Measurements from ENCODE around the gene NPM3. TPM values are rescaled to one million over a fixed set of nuclear protein-coding genes. Genes with fewer than 3 reads are reported as not detected.

NPM3 gene
- total RNA-seq, 4 donors from 2014 or later, result 15.6 to 31.5 (median 16.5) TPM

DNA sequence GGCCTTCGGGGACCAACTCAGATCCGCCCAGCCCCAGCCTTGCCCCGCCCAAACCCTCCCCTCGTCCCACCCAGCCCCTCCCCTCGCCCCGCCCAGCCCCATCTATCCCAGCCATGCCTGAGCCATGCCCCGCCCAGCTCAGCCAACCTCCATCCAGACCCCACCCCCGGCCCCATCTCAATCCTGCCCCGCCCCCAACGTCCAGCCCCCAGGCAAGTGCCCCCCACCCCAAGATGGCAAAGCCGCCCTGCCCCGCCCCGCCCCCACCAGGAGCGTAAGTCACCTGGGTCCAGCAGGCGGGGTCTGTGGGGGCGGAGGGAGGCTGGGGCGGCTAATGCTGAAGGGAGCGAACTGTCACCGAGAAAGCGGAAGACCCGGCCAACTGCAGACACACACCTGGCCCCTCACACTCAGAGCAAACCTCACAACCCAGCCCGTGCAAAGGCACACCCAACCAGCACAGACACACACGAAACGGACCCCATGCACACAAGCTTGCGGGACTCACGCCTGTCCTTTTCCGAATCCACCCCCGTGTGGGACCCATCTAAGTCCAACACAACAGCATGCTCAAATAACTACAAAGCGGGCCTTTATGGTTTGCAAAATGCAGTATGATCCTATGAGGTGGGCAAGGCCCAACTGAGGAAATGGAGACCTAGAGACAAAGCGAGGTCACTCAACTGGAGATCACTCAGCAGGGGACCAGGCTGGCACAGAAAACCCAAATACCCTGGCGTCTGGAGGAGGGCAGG lies 46.5 kb upstream of the NPM3 start:
- no peak for DNase-seq (ENCODE audit: extremely low spot score)
- WGBS, result 4% methylated on average over 4 of the region's 31 CpGs
- peak overlapping the region; percentile 29 to 65 (median 60) for H3K27ac ChIP-seq (replicated peaks in 1 of 4)
- H3K27me3 ChIP-seq, result no peaks in the 10 kb centered on the region
- peaks cover 0 to 36% (median 14%) of the 10 kb centered on the region in 4 donors for H3K36me3 ChIP-seq
- peak overlapping the region; percentile 54 to 68 (median 60) for H3K4me3 ChIP-seq
- intact Hi-C loops (cut with DNase I), result no loop called here
- no peak for TF ChIP-seq EP300 (IDR thresholded peaks at IDR 0.05)
- TF ChIP-seq, protein P1, sequence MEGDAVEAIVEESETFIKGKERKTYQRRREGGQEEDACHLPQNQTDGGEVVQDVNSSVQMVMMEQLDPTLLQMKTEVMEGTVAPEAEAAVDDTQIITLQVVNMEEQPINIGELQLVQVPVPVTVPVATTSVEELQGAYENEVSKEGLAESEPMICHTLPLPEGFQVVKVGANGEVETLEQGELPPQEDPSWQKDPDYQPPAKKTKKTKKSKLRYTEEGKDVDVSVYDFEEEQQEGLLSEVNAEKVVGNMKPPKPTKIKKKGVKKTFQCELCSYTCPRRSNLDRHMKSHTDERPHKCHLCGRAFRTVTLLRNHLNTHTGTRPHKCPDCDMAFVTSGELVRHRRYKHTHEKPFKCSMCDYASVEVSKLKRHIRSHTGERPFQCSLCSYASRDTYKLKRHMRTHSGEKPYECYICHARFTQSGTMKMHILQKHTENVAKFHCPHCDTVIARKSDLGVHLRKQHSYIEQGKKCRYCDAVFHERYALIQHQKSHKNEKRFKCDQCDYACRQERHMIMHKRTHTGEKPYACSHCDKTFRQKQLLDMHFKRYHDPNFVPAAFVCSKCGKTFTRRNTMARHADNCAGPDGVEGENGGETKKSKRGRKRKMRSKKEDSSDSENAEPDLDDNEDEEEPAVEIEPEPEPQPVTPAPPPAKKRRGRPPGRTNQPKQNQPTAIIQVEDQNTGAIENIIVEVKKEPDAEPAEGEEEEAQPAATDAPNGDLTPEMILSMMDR (IDR thresholded peaks at IDR 0.05), result no peak
- no peak for TF ChIP-seq POLR2A (IDR thresholded peaks at IDR 0.05; ENCODE audit: low read depth)
- no peak for TF ChIP-seq POLR2AphosphoS5 (IDR thresholded peaks at IDR 0.05)
- H3K9me3 ChIP-seq, result no peaks in the 10 kb centered on the region
- peaks cover 16 to 32% (median 29%) of the 10 kb centered on the region in 4 donors for H3K4me1 ChIP-seq

DNA sequence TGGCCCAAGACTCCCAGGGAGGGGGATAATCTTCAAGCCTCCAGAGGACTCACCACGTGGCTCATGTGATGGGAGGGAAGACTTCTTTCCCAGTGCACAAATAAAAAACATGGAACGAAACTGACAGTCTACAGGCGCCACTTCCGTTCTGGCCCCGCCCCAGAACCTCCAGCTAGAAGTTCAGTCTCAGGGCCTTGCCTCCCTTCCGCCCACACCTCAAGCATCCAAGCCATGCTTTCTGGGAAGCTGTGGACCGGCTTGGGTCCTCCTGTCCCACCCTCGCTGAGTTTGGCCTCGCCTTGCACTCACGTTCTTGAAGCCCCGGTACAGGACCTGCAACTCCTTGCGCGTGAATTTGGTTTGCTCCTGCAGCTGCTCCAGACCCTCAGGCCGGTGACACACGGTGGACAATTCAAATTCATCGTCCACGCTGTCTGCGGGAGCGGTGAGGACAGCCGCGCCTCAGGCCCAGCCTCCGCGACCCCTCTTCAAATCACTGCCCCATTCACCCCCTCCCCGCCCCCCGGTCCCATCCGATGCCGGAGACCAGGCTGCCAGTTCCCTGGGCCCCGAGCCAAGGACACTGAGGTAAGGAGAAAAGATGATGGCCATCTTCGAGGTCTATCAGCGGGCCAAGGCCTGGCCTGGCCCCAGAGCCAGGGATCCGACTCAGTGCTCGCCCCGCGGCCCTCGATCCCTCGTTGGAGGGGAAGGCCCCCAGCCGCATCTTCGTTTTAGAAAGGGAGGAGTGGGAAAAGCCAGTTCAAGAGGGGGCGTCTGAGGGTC lies 45.7 kb upstream of the NPM3 start:
- H3K36me3 ChIP-seq, result peaks cover 0 to 36% (median 14%) of the 10 kb centered on the region in 4 donors
- no peak for DNase-seq (ENCODE audit: extremely low spot score)
- H3K4me3 ChIP-seq, result peak overlapping the region; percentile 54 to 68 (median 60)
- H3K27me3 ChIP-seq, result no peaks in the 10 kb centered on the region
- intact Hi-C loops (cut with DNase I), result no loop called here
- TF ChIP-seq EP300 (IDR thresholded peaks at IDR 0.05) (no peak), POLR2AphosphoS5 (IDR thresholded peaks at IDR 0.05) (no peak), POLR2A (IDR thresholded peaks at IDR 0.05; ENCODE audit: low read depth) (no peak)
- TF ChIP-seq, protein P1 (IDR thresholded peaks at IDR 0.05), result no peak
- peak overlapping the region in 3 of 4 donors; percentile 4 to 65 (median 57) for H3K27ac ChIP-seq (replicated peaks in 1 of 4)
- no peaks in the 10 kb centered on the region for H3K9me3 ChIP-seq
- peaks cover 8 to 32% (median 29%) of the 10 kb centered on the region in 4 donors for H3K4me1 ChIP-seq
- WGBS, result 57% methylated on average over 37 of the region's 39 CpGs

DNA sequence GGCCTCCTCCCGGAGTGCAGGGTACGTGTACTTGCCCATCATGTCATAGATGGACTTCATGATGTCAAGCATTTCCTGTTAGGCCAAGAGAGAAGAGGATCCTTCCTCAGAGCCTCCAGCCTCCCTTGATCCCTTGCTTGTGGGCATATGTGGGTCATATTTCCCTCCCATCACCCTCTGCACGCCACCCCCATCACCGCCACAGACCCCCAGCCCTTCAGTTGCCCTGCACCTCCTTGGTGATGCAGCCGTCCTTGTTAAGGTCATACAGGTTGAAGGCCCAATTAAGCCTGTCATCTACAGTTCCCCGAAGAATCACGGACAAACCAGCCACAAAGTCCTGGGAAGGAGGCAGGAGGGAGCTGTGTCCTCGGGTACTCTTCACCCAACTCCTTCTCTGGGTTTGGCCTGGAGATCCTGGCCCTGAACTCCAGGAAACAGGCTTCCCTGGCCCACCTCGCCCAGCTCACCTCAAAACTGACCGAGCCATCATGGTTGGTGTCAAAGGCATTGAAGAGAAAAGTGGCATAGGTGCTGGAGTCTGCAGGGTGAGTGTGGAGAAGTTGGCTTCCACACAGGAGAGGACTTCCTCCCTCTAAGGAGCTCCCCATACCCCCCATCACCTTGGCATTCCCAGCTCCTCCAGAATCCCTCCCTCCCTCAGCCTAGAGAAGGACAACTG lies 44.8 kb upstream of the NPM3 start:
- DNase-seq (ENCODE audit: extremely low spot score), result no peak
- Histone ChIP-seq H3K36me3 (peaks cover 0 to 36% (median 14%) of the 10 kb centered on the region in 4 donors), H3K9me3 (no peaks in the 10 kb centered on the region), H3K27me3 (no peaks in the 10 kb centered on the region), H3K27ac (replicated peaks in 1 of 4) (no peak overlapping the region), H3K4me1 (peaks cover 7 to 32% (median 29%) of the 10 kb centered on the region in 4 donors), H3K4me3 (no peak overlapping the region)
- TF ChIP-seq POLR2A (IDR thresholded peaks at IDR 0.05; ENCODE audit: low read depth) (no peak), EP300 (IDR thresholded peaks at IDR 0.05) (no peak), POLR2AphosphoS5 (IDR thresholded peaks at IDR 0.05) (no peak)
- TF ChIP-seq, protein P1 (IDR thresholded peaks at IDR 0.05), result no peak
- WGBS, result 96% methylated on average over 10 of the region's 10 CpGs
- intact Hi-C loops (cut with DNase I), result no loop called here

DNA sequence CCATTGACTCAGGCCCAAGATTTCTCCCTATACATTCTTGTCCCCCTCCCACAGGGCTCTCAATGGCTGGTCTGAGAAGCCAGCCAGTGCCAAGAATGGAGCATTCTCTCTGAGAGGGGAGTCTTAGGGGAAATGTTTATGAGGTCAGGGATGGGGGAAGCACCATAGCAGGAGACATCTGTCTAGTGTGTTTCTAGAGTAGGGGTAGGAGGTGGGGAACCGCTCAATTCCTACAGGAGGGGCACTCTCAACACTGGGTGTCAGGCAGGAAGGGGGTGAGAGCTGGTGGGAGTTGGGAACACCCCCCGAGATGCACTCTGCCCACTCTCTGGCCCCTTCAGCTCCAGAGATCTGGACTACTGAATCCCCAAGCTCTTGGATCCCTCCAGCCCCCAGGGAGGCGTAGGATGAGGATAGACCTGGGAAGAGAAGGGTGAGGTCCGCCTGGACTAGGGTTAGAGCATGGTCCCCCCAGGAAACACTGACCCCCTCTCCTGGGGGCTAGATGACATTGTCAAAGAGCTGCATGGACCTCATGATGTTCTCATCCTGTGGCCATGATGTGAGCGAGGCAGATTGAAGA lies 43.7 kb upstream of the NPM3 start:
- DNase-seq (ENCODE audit: extremely low spot score), result no peak
- 86% methylated on average over 2 of the region's 5 CpGs for WGBS

More for the DNA sequence above, 43.7 kb upstream of the NPM3 start:
- H3K4me1 ChIP-seq, result peaks cover 7 to 31% (median 29%) of the 10 kb centered on the region in 4 donors
- no peaks in the 10 kb centered on the region for H3K27me3 ChIP-seq
- no peaks in the 10 kb centered on the region for H3K9me3 ChIP-seq
- TF ChIP-seq, protein P1 (IDR thresholded peaks at IDR 0.05), result no peak
- no peak for TF ChIP-seq POLR2A (IDR thresholded peaks at IDR 0.05; ENCODE audit: low read depth)
- TF ChIP-seq EP300 (IDR thresholded peaks at IDR 0.05), result no peak
- no peak for TF ChIP-seq POLR2AphosphoS5 (IDR thresholded peaks at IDR 0.05)
- H3K4me3 ChIP-seq, result no peak overlapping the region
- H3K27ac ChIP-seq (replicated peaks in 1 of 4), result no peak overlapping the region
- intact Hi-C loops (cut with DNase I), result no loop called here
- peaks cover 0 to 36% (median 14%) of the 10 kb centered on the region in 4 donors for H3K36me3 ChIP-seq
